CD14-positive monocyte (primary cell): ENCODE results near the gene GPR33. TPM values are rescaled to one million over a fixed set of nuclear protein-coding genes. Genes with fewer than 3 reads are reported as not detected.
"Not testable (repeated sequence)": the region's sequence is repeated elsewhere in the genome, so short reads cannot be mapped to it uniquely, and the experiment has no call there.

Experiments used
- DNase-seq, 3 donors: peaks; one replicate each; pipeline ENCODE4 v3.0.0-alpha.2; 2011 to 2022
- H2AFZ ChIP-seq: 2 replicates; pipeline ENCODE4 v1.6.0; 2012; ENCODE audit warnings: mild to moderate bottlenecking, low read depth, low read length, inconsistent platforms; ENCODE audit not compliant: insufficient read depth, poor library complexity, severe bottlenecking
- H3K27ac ChIP-seq, 2 donors: 1 replicate in 1 of 2; 2 replicates in 1 of 2; pipeline ENCODE4 v1.5.1; 2012 to 2013; ENCODE audit warnings: low read length in 2 of 2, control low read depth in 1 of 2, inconsistent platforms in 1 of 2, low read depth in 1 of 2, mild to moderate bottlenecking in 1 of 2
- H3K27me3 ChIP-seq, 2 donors: one replicate each; pipeline versions ENCODE4 v1.6.0 to v1.6.1; 2011 to 2013; ENCODE audit warnings: low read length in 2 of 2; ENCODE audit not compliant: control insufficient read depth in 2 of 2, insufficient read depth in 2 of 2
- H3K36me3 ChIP-seq, 2 donors: replicated peaks in 1 of 2; 1 replicate in 1 of 2; 2 replicates in 1 of 2; pipeline versions ENCODE4 v1.5.1 to v1.6.1; 2012 to 2013; ENCODE audit warnings: low read length in 2 of 2, control low read depth in 1 of 2, inconsistent platforms in 1 of 2, mild to moderate bottlenecking in 1 of 2; ENCODE audit not compliant: insufficient read depth in 2 of 2, control insufficient read depth in 1 of 2
- H3K4me1 ChIP-seq, 2 donors: 1 replicate in 1 of 2; 2 replicates in 1 of 2; pipeline versions ENCODE4 v1.5.1 to v1.6.1; 2012 to 2013; ENCODE audit warnings: low read length in 2 of 2, control low read depth in 1 of 2, inconsistent platforms in 1 of 2, mild to moderate bottlenecking in 1 of 2, moderate library complexity in 1 of 2; ENCODE audit not compliant: insufficient read depth in 2 of 2, control insufficient read depth in 1 of 2
- H3K4me2 ChIP-seq: replicated peaks from 2 replicates; pipeline ENCODE3; 2012; ENCODE audit warnings: low read length, moderate library complexity, mild to moderate bottlenecking; ENCODE audit not compliant: poor library complexity, severe bottlenecking; ENCODE audit errors: extremely low read depth
- H3K4me3 ChIP-seq, 3 experiments: fragments of 200-600 bp in 1 of 3; sonication (generic) in 1 of 3; replicated peaks in 1 of 3; 1 replicate in 2 of 3; 2 replicates in 1 of 3; pipeline ENCODE4 v1.5.1; 2011 to 2013; ENCODE audit warnings: low read length in 3 of 3, mild to moderate bottlenecking in 3 of 3, control low read depth in 2 of 3, low read depth in 2 of 3, inconsistent platforms in 1 of 3, moderate library complexity in 1 of 3
- H3K79me2 ChIP-seq: 2 replicates; pipeline ENCODE4 v1.6.0; 2012; ENCODE audit warnings: mild to moderate bottlenecking, control low read depth, inconsistent platforms, low read length, moderate library complexity; ENCODE audit not compliant: insufficient read depth
- H3K9ac ChIP-seq: 2 replicates; pipeline ENCODE4 v1.6.0; 2017; ENCODE audit warnings: low read length, mild to moderate bottlenecking; ENCODE audit not compliant: insufficient read depth, poor library complexity, severe bottlenecking
- H3K9me3 ChIP-seq, 2 donors: replicated peaks in 1 of 2; 1 replicate in 1 of 2; 2 replicates in 1 of 2; pipeline versions ENCODE4 v1.5.1 to v1.6.1; 2012 to 2013; ENCODE audit warnings: low read length in 2 of 2, control low read depth in 1 of 2; ENCODE audit not compliant: control insufficient read depth in 1 of 2, insufficient read depth in 1 of 2
- H4K20me1 ChIP-seq: 2 replicates; pipeline ENCODE4 v1.6.0; 2012; ENCODE audit warnings: mild to moderate bottlenecking, low read length, control low read depth, moderate library complexity; ENCODE audit not compliant: insufficient read depth
- H3K27ac Mint-ChIP-seq, 7 donors: one replicate each; pipeline ENCODE4 v1.8.0; 2020; ENCODE audit warnings: mild to moderate bottlenecking in 7 of 7, mixed read lengths in 7 of 7, moderate library complexity in 6 of 7, inconsistent platforms in 2 of 7
- H3K27me3 Mint-ChIP-seq, 3 donors: one replicate each; pipeline ENCODE4 v1.8.0; 2021 to 2022; ENCODE audit warnings: low read depth in 3 of 3, mild to moderate bottlenecking in 3 of 3, mixed read lengths in 3 of 3, moderate library complexity in 3 of 3, inconsistent platforms in 1 of 3
- H3K36me3 Mint-ChIP-seq, 2 donors: one replicate each; pipeline ENCODE4 v1.8.0; 2020; ENCODE audit warnings: mixed read lengths in 2 of 2, inconsistent platforms in 1 of 2, mild to moderate bottlenecking in 1 of 2
- H3K4me1 Mint-ChIP-seq: one replicate; pipeline ENCODE4 v1.8.0; 2020; ENCODE audit warnings: mild to moderate bottlenecking, mixed read lengths
- H3K4me3 Mint-ChIP-seq, 2 donors: one replicate each; pipeline ENCODE4 v1.8.0; 2020; ENCODE audit warnings: mild to moderate bottlenecking in 2 of 2, mixed read lengths in 2 of 2, moderate library complexity in 1 of 2
- H3K9me3 Mint-ChIP-seq, 7 donors: one replicate each; pipeline ENCODE4 v1.8.0; 2020 to 2022; ENCODE audit warnings: mixed read lengths in 7 of 7, mild to moderate bottlenecking in 6 of 7, moderate library complexity in 6 of 7, inconsistent platforms in 2 of 7
- CTCF ChIP-seq: fragments of 200-600 bp; IDR thresholded peaks from one replicate; pipeline ENCODE4 v1.8.0; 2022; ENCODE audit warnings: antibody characterized with exemption, mild to moderate bottlenecking
- WGBS: methylation state at CpG from one replicate; pipeline ENCODE4 v1.1.5; 2013; ENCODE audit warnings: missing lambda C conversion rate; ENCODE audit not compliant: insufficient coverage; 5-methylcytosine and 5-hydroxymethylcytosine counted together
- intact Hi-C, 2 donors: fragments of 100-400 bp; cut with micrococcal nuclease; formaldehyde crosslinking; loops; one replicate each; pipeline versions ENCODE4 v1.15.0 to v1.15.1; 2023
- polyA plus RNA-seq, 3 donors: library from polyadenylated mRNA; depleted of rRNA in 1 of 3; unstranded in 2 of 3; stranded (reverse) in 1 of 3; fragments of 300-500 nt in 2 of 3; fragments of >200 nt in 1 of 3; fragmentation: Illumina TruSeq in 2 of 3; gene quantifications; 1 replicate in 2 of 3; 2 replicates in 1 of 3; pipeline ENCODE4 v1.2.3, GENCODE V29; 2012 to 2021

Gene GPR33
- polyA plus RNA-seq, 3 donors: 0.15 to 0.53 (median 0.28) TPM

- Mint-ChIP-seq H3K9me3 (peaks cover 0 to 7% (median 4%) of the 10 kb centered on the region in 7 donors), H3K27me3 (no peaks in the 10 kb centered on the region), H3K36me3 (peaks cover 0 to 10% of the 10 kb centered on the region in 2 donors), H3K4me3 (no peak overlapping the region), H3K4me1 (peaks cover 5% of the 10 kb centered on the region), H3K27ac (no peak overlapping the region)
- DNase-seq: no peak
- Histone ChIP-seq H3K79me2 (no peaks in the 10 kb centered on the region), H3K27ac (no peak overlapping the region), H3K4me2 (no peak overlapping the region), H3K4me1 (no peaks in the 10 kb centered on the region), H3K27me3 (no peaks in the 10 kb centered on the region), H3K36me3 (no peaks in the 10 kb centered on the region), H3K9ac (no peak overlapping the region), H3K4me3 (no peak overlapping the region), H2AFZ (no peak overlapping the region), H3K9me3 (no peaks in the 10 kb centered on the region), H4K20me1 (no peaks in the 10 kb centered on the region)
- no peak for TF ChIP-seq CTCF
- intact Hi-C loops: no loop called here
Measured at GRCh38 chr14:31440280-31440679, 47.6 kb downstream of the GPR33 start.

DNA sequence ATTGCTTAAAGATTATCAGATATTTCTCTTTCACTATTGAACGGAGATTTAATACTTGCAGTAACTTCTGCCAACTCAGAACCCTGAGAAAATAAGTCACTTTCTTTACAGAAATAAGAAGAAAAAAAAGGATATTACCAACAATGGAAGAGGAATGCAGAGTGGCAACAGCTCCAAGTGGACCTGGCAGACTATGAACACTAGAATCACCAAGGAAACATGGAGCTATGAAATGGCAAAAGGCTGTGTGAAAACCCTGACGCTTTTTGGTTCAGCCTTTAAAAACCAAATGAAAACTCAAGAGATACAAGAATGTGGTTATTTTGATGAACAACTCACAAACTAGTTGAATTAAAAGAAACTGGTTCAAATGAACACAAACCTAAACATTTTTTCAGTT lies 48.3 kb downstream of the GPR33 start:
- peaks cover 5% of the 10 kb centered on the region for H3K4me1 Mint-ChIP-seq
- intact Hi-C loops: no loop called here
- H3K4me2 ChIP-seq: no peak overlapping the region
- no peak overlapping the region for H3K27ac ChIP-seq
- no peaks in the 10 kb centered on the region for H3K9me3 ChIP-seq
- H3K36me3 Mint-ChIP-seq: peaks cover 0 to 10% of the 10 kb centered on the region in 2 donors
- WGBS: no CpG with 5 or more reads among the region's 2 CpGs
- H3K27me3 Mint-ChIP-seq: no peaks in the 10 kb centered on the region
- H3K27ac Mint-ChIP-seq: no peak overlapping the region
- H3K79me2 ChIP-seq: no peaks in the 10 kb centered on the region
- no peak for DNase-seq
- peaks cover 0 to 7% (median 4%) of the 10 kb centered on the region in 7 donors for H3K9me3 Mint-ChIP-seq
- no peaks in the 10 kb centered on the region for H4K20me1 ChIP-seq
- no peak overlapping the region for H3K4me3 Mint-ChIP-seq
- H3K36me3 ChIP-seq: no peaks in the 10 kb centered on the region
- no peak overlapping the region for H2AFZ ChIP-seq
- no peaks in the 10 kb centered on the region for H3K27me3 ChIP-seq
- no peak for TF ChIP-seq CTCF
- no peaks in the 10 kb centered on the region for H3K4me1 ChIP-seq
- no peak overlapping the region for H3K4me3 ChIP-seq
- H3K9ac ChIP-seq: no peak overlapping the region

- H3K4me3 Mint-ChIP-seq, H3K9ac ChIP-seq, H3K9me3 Mint-ChIP-seq, H3K27ac Mint-ChIP-seq, H4K20me1 ChIP-seq, H3K79me2 ChIP-seq, H3K4me1 Mint-ChIP-seq, H3K4me2 ChIP-seq, DNase-seq, intact Hi-C loops, H3K36me3 ChIP-seq, H3K36me3 Mint-ChIP-seq, H3K27ac ChIP-seq, H3K9me3 ChIP-seq, H2AFZ ChIP-seq, H3K4me3 ChIP-seq, H3K27me3 ChIP-seq, H3K27me3 Mint-ChIP-seq, H3K4me1 ChIP-seq: not testable (repeated sequence)
- WGBS: 94% methylated on average over 6 of the region's 45 CpGs
Measured at GRCh38 chr14:31437045-31437691, 50.7 kb downstream of the GPR33 start.
